Tibial nerve (tissue), 4 donors: ENCODE measurements around the gene NOS1AP. TPM values are rescaled to one million over a fixed set of nuclear protein-coding genes. Genes with fewer than 3 reads are reported as not detected.
A peak's percentile ranks its signal among the peaks of the same experiment; 100 is the strongest.

Experiments used
- DNase-seq, 2 donors: peaks; one replicate each; pipeline ENCODE4 v3.0.0-alpha.2; 2019; ENCODE audit warnings: low spot score in 2 of 2
- H3K27ac ChIP-seq, 4 donors: fragments of 200-600 bp; sonication (generic) in 3 of 4; one replicate each; pipeline ENCODE4 v1.5.1; 2017 to 2019; ENCODE audit warnings: mild to moderate bottlenecking in 1 of 4
- H3K27me3 ChIP-seq, 2 donors: fragments of 200-600 bp; sonication (generic) in 1 of 2; one replicate each; pipeline versions ENCODE4 v1.5.1 to v1.6.0; 2017 to 2019
- H3K36me3 ChIP-seq, 3 donors: fragments of 200-600 bp; sonication (generic); one replicate each; pipeline ENCODE4 v1.5.1; 2018 to 2019
- H3K4me1 ChIP-seq, 4 donors: fragments of 200-600 bp; sonication (generic) in 3 of 4; one replicate each; pipeline ENCODE4 v1.5.1; 2017 to 2019
- H3K4me3 ChIP-seq, 4 donors: fragments of 200-600 bp; sonication (generic) in 3 of 4; one replicate each; pipeline ENCODE4 v1.5.1; 2017 to 2019; ENCODE audit warnings: mild to moderate bottlenecking in 1 of 4, moderate library complexity in 1 of 4
- H3K9me3 ChIP-seq, 4 donors: fragments of 200-600 bp; sonication (generic) in 3 of 4; one replicate each; pipeline ENCODE4 v1.5.1; 2017 to 2019
- CTCF ChIP-seq, 5 experiments: fragments of 200-600 bp in 3 of 5; fragments of 450-650 bp in 2 of 5; sonication (generic) in 3 of 5; IDR thresholded peaks; one replicate each; pipeline ENCODE4 v1.5.1; 2016 to 2019; ENCODE audit warnings: antibody characterized with exemption in 5 of 5, mild to moderate bottlenecking in 3 of 5, moderate library complexity in 2 of 5
- EP300 ChIP-seq, 2 donors: sonication (generic); formaldehyde crosslinking; IDR thresholded peaks; one replicate each; pipeline ENCODE4 v1.6.1; 2017; ENCODE audit warnings: antibody characterized with exemption in 2 of 2, mild to moderate bottlenecking in 1 of 2
- POLR2A ChIP-seq, 2 donors: fragments of 450-650 bp; IDR thresholded peaks; one replicate each; pipeline ENCODE4 v1.6.1; 2017; ENCODE audit warnings: antibody characterized with exemption in 2 of 2, mild to moderate bottlenecking in 2 of 2, moderate library complexity in 2 of 2
- WGBS, 2 donors: methylation state at CpG; one replicate each; pipeline ENCODE4 v1.1.5; 2018; 5-methylcytosine and 5-hydroxymethylcytosine counted together
- total RNA-seq, 4 donors: library from RNA; depleted of rRNA; stranded (reverse); fragments of >200 nt; gene quantifications; one replicate each; pipeline ENCODE4 v1.1.0, GENCODE V29; 2016

Gene NOS1AP
- total RNA-seq, 4 donors from 2014 or later, result 2.7 to 11.2 (median 5.3) TPM

GRCh38 chr1:162206749-162207635 is 137.5 kb downstream of the NOS1AP start:
- Histone ChIP-seq H3K4me1 (peaks cover 0 to 24% (median 6%) of the 10 kb centered on the region in 4 donors), H3K4me3 (no peak overlapping the region), H3K9me3 (no peaks in the 10 kb centered on the region), H3K36me3 (no peaks in the 10 kb centered on the region), H3K27me3 (no peaks in the 10 kb centered on the region), H3K27ac (no peak overlapping the region)
- DNase-seq, result no peak
- TF ChIP-seq EP300 (IDR thresholded peaks at IDR 0.05) (no peak), POLR2A (IDR thresholded peaks at IDR 0.05) (no peak), CTCF (IDR thresholded peaks at IDR 0.05) (no peak)
- 43 to 46% methylated on average over 12 of the region's 12 CpGs for WGBS, 2 donors

GRCh38 chr1:162207862-162208261 is 138.4 kb downstream of the NOS1AP start:
- H3K9me3 ChIP-seq, result no peaks in the 10 kb centered on the region
- TF ChIP-seq POLR2A (IDR thresholded peaks at IDR 0.05) (no peak), CTCF (IDR thresholded peaks at IDR 0.05) (no peak), EP300 (IDR thresholded peaks at IDR 0.05) (no peak)
- no peak overlapping the region for H3K4me3 ChIP-seq
- no peak overlapping the region for H3K27ac ChIP-seq
- no peak for DNase-seq
- peaks cover under 1 to 33% (median 15%) of the 10 kb centered on the region in 4 donors for H3K4me1 ChIP-seq
- WGBS, 2 donors, result 96 to 97% methylated on average over 3 of the region's 3 CpGs
- no peaks in the 10 kb centered on the region for H3K36me3 ChIP-seq
- no peaks in the 10 kb centered on the region for H3K27me3 ChIP-seq

GRCh38 chr1:162210196-162210595 is 140.7 kb downstream of the NOS1AP start:
- Histone ChIP-seq H3K9me3 (no peaks in the 10 kb centered on the region), H3K27me3 (no peaks in the 10 kb centered on the region), H3K4me3 (no peak overlapping the region), H3K36me3 (no peaks in the 10 kb centered on the region), H3K27ac (no peak overlapping the region), H3K4me1 (peaks cover 7 to 49% (median 26%) of the 10 kb centered on the region in 4 donors)
- TF ChIP-seq CTCF (IDR thresholded peaks at IDR 0.05), result no peak
- no peak for TF ChIP-seq POLR2A (IDR thresholded peaks at IDR 0.05)
- no peak for TF ChIP-seq EP300 (IDR thresholded peaks at IDR 0.05)
- DNase-seq, result no peak
- WGBS, 2 donors, result 66 to 69% methylated on average over 6 of the region's 6 CpGs

GRCh38 chr1:162212713-162213112 is 143.2 kb downstream of the NOS1AP start:
- no peaks in the 10 kb centered on the region for H3K27me3 ChIP-seq
- H3K4me1 ChIP-seq, result peaks cover 7 to 52% (median 24%) of the 10 kb centered on the region in 4 donors
- no peak overlapping the region for H3K4me3 ChIP-seq
- TF ChIP-seq EP300 (IDR thresholded peaks at IDR 0.05) (no peak), CTCF (IDR thresholded peaks at IDR 0.05) (no peak), POLR2A (IDR thresholded peaks at IDR 0.05) (no peak)
- peak overlapping the region in 3 of 4 donors; percentile 49 to 77 (median 58) for H3K27ac ChIP-seq
- 58 to 62% methylated on average over 7 of the region's 7 CpGs for WGBS, 2 donors
- no peak for DNase-seq
- H3K36me3 ChIP-seq, result no peaks in the 10 kb centered on the region
- H3K9me3 ChIP-seq, result no peaks in the 10 kb centered on the region

- Histone ChIP-seq H3K4me3 (no peak overlapping the region), H3K27ac (peak overlapping the region; percentile 23 to 77 (median 54)), H3K27me3 (no peaks in the 10 kb centered on the region), H3K9me3 (no peaks in the 10 kb centered on the region), H3K4me1 (peaks cover 7 to 59% (median 24%) of the 10 kb centered on the region in 4 donors), H3K36me3 (no peaks in the 10 kb centered on the region)
- DNase-seq, result peak; percentile 31 to 42
- no peak for TF ChIP-seq POLR2A (IDR thresholded peaks at IDR 0.05)
- peak in 1 of 2 donors; percentile 79 for TF ChIP-seq EP300 (IDR thresholded peaks at IDR 0.05)
- TF ChIP-seq CTCF (IDR thresholded peaks at IDR 0.05), result no peak
- WGBS, 2 donors, result 19 to 26% methylated on average over 7 of the region's 7 CpGs
These were observed 143.9 kb downstream of the NOS1AP start for GRCh38 chr1:162213281-162213912.
